ENCODE measurements around the gene KIF5A. TPM values are rescaled to one million over a fixed set of nuclear protein-coding genes. Genes with fewer than 3 reads are reported as not detected.

KIF5A gene
- total RNA-seq, 1 experiment from 2014 or later = not detected

GRCh38 chr12:57631566-57632072, 81.8 kb downstream of the KIF5A start:
- no peak for DNase-seq (ENCODE audit: low spot score)

GRCh38 chr12:57632073-57632957, 82.5 kb downstream of the KIF5A start:
- no peak for DNase-seq (ENCODE audit: low spot score)

GRCh38 chr12:57632958-57633840, 83.4 kb downstream of the KIF5A start, which contains the start of gene B4GALNT1:
Gene B4GALNT1, minus strand, starts transcription at chr12:57633201. Its CDS starts 1,069 bp downstream, at chr12:57632132.
- DNase-seq (ENCODE audit: low spot score) = peak; percentile 63

Small RNA genes lying within 50 kb of the gene (small RNA-seq; reads per million reads assigned to genes)
- gene MIR616 = not detected

Other genes starting within 250 kb of the KIF5A start
- gene R3HDM2, start 119.0 kb upstream of the KIF5A start, total RNA-seq (2014; rRNA removed; shearing (Covaris generic)) = 23.3 and 25.3 TPM in 2 replicates
- gene INHBC, start 115.3 kb upstream of the KIF5A start, total RNA-seq (2014; rRNA removed; shearing (Covaris generic)) = not detected in 2 replicates
- 0.34 and 0.41 TPM in 2 replicates for gene INHBE, start 94.7 kb upstream of the KIF5A start, total RNA-seq (2014; rRNA removed; shearing (Covaris generic))
- 2.0 and 4.2 TPM in 2 replicates for gene GLI1, start 90.3 kb upstream of the KIF5A start, total RNA-seq (2014; rRNA removed; shearing (Covaris generic))
- gene ARHGAP9, start 70.2 kb upstream of the KIF5A start, total RNA-seq (2014; rRNA removed; shearing (Covaris generic)) = 1.5 and 3.4 TPM in 2 replicates
- 174 and 202 TPM in 2 replicates for gene MARS1, start 62.0 kb upstream of the KIF5A start, total RNA-seq (2014; rRNA removed; shearing (Covaris generic))
- gene DDIT3, start 29.5 kb upstream of the KIF5A start, total RNA-seq (2014; rRNA removed; shearing (Covaris generic)) = 26.9 and 39.0 TPM in 2 replicates
- 18.0 and 23.0 TPM in 2 replicates for gene MBD6, start 27.2 kb upstream of the KIF5A start, total RNA-seq (2014; rRNA removed; shearing (Covaris generic))
- gene DCTN2, start 2.9 kb upstream of the KIF5A start, total RNA-seq (2014; rRNA removed; shearing (Covaris generic)) = 58.6 and 62.3 TPM in 2 replicates
- gene PIP4K2C, start 41.1 kb downstream of the KIF5A start, total RNA-seq (2014; rRNA removed; shearing (Covaris generic)) = 30.8 and 37.2 TPM in 2 replicates
- gene DTX3, start 54.8 kb downstream of the KIF5A start, total RNA-seq (2014; rRNA removed; shearing (Covaris generic)) = not detected in 2 replicates
- 0.25 TPM in 1 of 2 replicates, not detected in the other for gene ARHGEF25, start 61.4 kb downstream of the KIF5A start, total RNA-seq (2014; rRNA removed; shearing (Covaris generic))
- gene B4GALNT1, start 83.2 kb downstream of the KIF5A start, total RNA-seq (2014; rRNA removed; shearing (Covaris generic)) = 3.1 and 5.8 TPM in 2 replicates
- gene OS9, start 144.1 kb downstream of the KIF5A start, total RNA-seq (2014; rRNA removed; shearing (Covaris generic)) = 94.5 and 105 TPM in 2 replicates
- 1.9 and 4.0 TPM in 2 replicates for gene AGAP2, start 188.7 kb downstream of the KIF5A start, total RNA-seq (2014; rRNA removed; shearing (Covaris generic))
- gene TSPAN31, start 195.0 kb downstream of the KIF5A start, total RNA-seq (2014; rRNA removed; shearing (Covaris generic)) = 35.0 and 42.9 TPM in 2 replicates
- gene CDK4, start 202.3 kb downstream of the KIF5A start, total RNA-seq (2014; rRNA removed; shearing (Covaris generic)) = 310 and 345 TPM in 2 replicates
- gene MARCHF9, start 205.1 kb downstream of the KIF5A start, total RNA-seq (2014; rRNA removed; shearing (Covaris generic)) = 9.4 and 12.3 TPM in 2 replicates
- gene CYP27B1, start 217.0 kb downstream of the KIF5A start, total RNA-seq (2014; rRNA removed; shearing (Covaris generic)) = 7.0 and 11.0 TPM in 2 replicates
- gene METTL1, start 222.1 kb downstream of the KIF5A start, total RNA-seq (2014; rRNA removed; shearing (Covaris generic)) = 25.7 and 34.0 TPM in 2 replicates
- gene EEF1AKMT3, start 222.6 kb downstream of the KIF5A start, total RNA-seq (2014; rRNA removed; shearing (Covaris generic)) = 1.1 and 6.9 TPM in 2 replicates
- 60.6 and 63.6 TPM in 2 replicates for gene TSFM, start 232.7 kb downstream of the KIF5A start, total RNA-seq (2014; rRNA removed; shearing (Covaris generic))

Measured in HT-29 (cell line).